ENCODE data around the gene TMCO5A.

TMCO5A gene

DNA sequence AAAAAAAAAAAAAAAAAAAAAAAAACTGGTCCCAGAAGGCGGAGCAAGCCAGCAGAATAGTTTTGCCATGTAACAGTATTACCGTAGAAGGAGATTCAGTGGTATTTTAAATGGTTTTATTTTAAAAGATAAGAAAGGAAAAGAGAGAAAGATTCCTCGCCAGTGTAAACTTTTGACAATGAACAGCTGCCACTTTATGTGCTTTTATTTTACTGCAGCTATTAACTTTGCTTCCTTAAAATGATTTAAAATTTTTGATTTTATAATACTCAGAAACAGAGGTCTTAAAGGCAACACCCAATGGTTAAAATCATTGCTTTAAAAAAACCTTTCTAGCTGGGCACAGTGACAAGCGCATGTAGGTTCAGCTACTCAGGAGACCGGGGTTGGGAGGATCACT is 46.8 kb downstream of the TMCO5A start:
- POLR2A ChIA-PET: no interaction called here
- CTCF ChIA-PET: interaction anchor here (0.8 to 1.6 kb wide), 4 partner anchors 12 to 718 kb away, joined by 3 read pairs; no protein-coding TSS in a partner anchor
- no peak for DNase-seq (ENCODE audit: extremely low spot score)
- TF ChIP-seq, protein P1, sequence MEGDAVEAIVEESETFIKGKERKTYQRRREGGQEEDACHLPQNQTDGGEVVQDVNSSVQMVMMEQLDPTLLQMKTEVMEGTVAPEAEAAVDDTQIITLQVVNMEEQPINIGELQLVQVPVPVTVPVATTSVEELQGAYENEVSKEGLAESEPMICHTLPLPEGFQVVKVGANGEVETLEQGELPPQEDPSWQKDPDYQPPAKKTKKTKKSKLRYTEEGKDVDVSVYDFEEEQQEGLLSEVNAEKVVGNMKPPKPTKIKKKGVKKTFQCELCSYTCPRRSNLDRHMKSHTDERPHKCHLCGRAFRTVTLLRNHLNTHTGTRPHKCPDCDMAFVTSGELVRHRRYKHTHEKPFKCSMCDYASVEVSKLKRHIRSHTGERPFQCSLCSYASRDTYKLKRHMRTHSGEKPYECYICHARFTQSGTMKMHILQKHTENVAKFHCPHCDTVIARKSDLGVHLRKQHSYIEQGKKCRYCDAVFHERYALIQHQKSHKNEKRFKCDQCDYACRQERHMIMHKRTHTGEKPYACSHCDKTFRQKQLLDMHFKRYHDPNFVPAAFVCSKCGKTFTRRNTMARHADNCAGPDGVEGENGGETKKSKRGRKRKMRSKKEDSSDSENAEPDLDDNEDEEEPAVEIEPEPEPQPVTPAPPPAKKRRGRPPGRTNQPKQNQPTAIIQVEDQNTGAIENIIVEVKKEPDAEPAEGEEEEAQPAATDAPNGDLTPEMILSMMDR (IDR thresholded peaks at IDR 0.05; ENCODE audit: control extremely low read depth, extremely low read depth, low read depth, missing control alignments): no peak

GRCh38 chr15:37981775-37982174 is 47.3 kb downstream of the TMCO5A start:
- TF ChIP-seq, protein P1 (IDR thresholded peaks at IDR 0.05; ENCODE audit: control extremely low read depth, extremely low read depth, low read depth, missing control alignments): no peak

DNA sequence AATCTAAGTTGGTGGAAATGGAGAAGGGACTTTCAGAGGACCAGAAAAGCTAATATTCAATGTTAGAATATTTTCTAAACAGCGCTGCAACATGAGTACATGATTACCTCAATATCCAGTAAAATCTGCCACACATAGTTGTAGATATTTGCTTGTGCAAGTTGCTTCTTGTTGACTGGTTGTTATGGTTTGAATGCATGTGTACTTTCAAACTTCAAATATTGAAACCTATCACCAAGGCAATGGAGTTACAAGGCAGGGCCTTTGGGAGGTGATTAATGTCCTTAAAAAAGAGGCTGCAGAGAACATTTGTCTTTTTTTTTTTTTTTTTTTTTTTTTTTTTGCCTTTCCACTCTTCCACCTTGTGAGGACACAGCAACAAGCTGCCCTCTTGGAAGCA is 49.9 kb downstream of the TMCO5A start:
- ChIA-PET CTCF (interaction anchor here (0.7 to 2.4 kb wide), 2 partner anchors 11 to 19 kb away, joined by 3 to 19 read pairs; no protein-coding TSS in a partner anchor), POLR2A (no interaction called here)

More at GRCh38 chr15:37981775-37982174, 47.3 kb downstream of the TMCO5A start:
- CTCF ChIA-PET: interaction anchor here (0.8 to 1.6 kb wide), 3 partner anchors 17 to 718 kb away, joined by 3 read pairs; no protein-coding TSS in a partner anchor
- POLR2A ChIA-PET: no interaction called here
- no peak for DNase-seq (ENCODE audit: extremely low spot score)

GRCh38 chr15:37995461-37996347 is 61.3 kb downstream of the TMCO5A start:
- ChIA-PET POLR2A (no interaction called here), CTCF (interaction anchor here (0.8 to 5.1 kb wide), 24 partner anchors 8 to 1761 kb away, joined by 3 to 77 read pairs (median 5); no protein-coding TSS in a partner anchor)
- no peak for DNase-seq (ENCODE audit: extremely low spot score)
- TF ChIP-seq, protein P1 (IDR thresholded peaks at IDR 0.05; ENCODE audit: control extremely low read depth, extremely low read depth, low read depth, missing control alignments): peak; percentile 60

More for the DNA sequence above, 49.9 kb downstream of the TMCO5A start:
- no peak for DNase-seq (ENCODE audit: extremely low spot score)
- TF ChIP-seq, protein P1 (IDR thresholded peaks at IDR 0.05; ENCODE audit: control extremely low read depth, extremely low read depth, low read depth, missing control alignments): no peak

Data from GM10248 (cell line).